ENCODE data around the gene GLYR1. TPM values are rescaled to one million over a fixed set of nuclear protein-coding genes. Genes with fewer than 3 reads are reported as not detected.

Gene GLYR1
- total and polyA plus RNA-seq, 2 donors (not counting 3 experiments of a cell fraction or from before 2014, with no cell fraction given), result 47.9 to 107 TPM

DNA sequence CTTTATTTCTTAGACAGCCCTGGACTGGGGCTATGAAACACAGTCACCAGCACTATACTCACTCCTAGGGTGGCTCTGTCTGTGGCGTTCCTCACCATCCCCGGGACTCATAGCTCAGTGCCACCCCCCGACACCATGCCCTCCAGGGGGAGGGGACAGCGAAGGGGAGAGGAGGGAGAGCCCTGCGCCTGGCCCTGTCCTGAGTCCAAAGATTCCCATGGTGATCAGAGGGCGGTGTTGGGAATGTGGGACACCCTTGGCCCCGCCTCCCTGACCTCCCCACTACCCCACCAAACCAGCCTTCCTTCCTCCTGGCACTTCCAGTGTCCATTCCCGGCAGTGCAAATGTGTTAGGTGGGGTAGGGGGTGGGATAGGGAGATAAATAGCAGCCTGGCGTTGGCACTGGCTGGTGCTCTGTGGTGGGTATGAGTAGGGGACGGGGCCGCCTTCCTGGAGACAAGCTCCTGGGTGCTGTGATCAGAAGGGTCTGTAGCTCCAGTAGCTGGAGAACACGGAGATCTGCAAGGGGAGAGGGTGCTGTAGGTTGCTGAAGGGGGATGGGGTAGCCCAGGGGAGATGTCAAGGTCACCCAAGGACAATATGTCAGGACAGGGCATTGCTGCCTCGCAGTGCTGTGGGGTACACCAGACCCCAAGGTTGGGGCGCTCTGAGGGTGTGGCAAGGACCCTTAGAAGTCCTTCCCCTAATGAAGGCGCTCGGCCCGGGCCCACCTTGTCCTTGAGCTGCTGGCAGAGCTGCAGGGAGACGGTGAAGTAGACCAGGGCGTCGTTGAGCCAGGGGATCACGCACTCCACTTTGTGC, 49.9 kb downstream of the GLYR1 start:
- no peak overlapping the region for H3K27ac ChIP-seq (ENCODE audit: insufficient read depth, low read depth, low read length)
- FAIRE-seq (no peak), DNase-seq (ENCODE audit: low read depth, low spot score) (no peak)
- no peak overlapping the region for H3K4me3 ChIP-seq (replicated peaks in 1 of 3; ENCODE audit: insufficient read depth in 1 of 3, low read depth in 1 of 3, low read length in 3 of 3)
- H3K9me3 ChIP-seq (replicated peaks; ENCODE audit: control insufficient read depth, insufficient read depth, low read length), result no peaks in the 10 kb centered on the region
- BruUV-seq (replicated peaks), result no TSS peak
- H2AFZ ChIP-seq (ENCODE audit: low read depth, low read length), result no peak overlapping the region
- no peak for TF ChIP-seq GATA2 (IDR thresholded peaks at IDR 0.05; ENCODE audit: insufficient read depth, insufficient read length, low read depth, low read length)
- no peak for TF ChIP-seq FOS (IDR thresholded peaks at IDR 0.05; ENCODE audit: borderline replicate concordance, insufficient read depth, low read length)
- TF ChIP-seq POLR2A (IDR thresholded peaks at IDR 0.05; ENCODE audit: low read depth, low read length), result no peak
- TF ChIP-seq JUN (IDR thresholded peaks at IDR 0.05; ENCODE audit: borderline replicate concordance, insufficient read depth, insufficient read length, low read depth), result no peak
- no peak for TF ChIP-seq EZH2 (IDR thresholded peaks at IDR 0.05; ENCODE audit: borderline replicate concordance, low read depth, low read length, severe bottlenecking)
- TF ChIP-seq MYC (IDR thresholded peaks at IDR 0.05; ENCODE audit: low read depth, low read length), result no peak
- TF ChIP-seq, protein P1, sequence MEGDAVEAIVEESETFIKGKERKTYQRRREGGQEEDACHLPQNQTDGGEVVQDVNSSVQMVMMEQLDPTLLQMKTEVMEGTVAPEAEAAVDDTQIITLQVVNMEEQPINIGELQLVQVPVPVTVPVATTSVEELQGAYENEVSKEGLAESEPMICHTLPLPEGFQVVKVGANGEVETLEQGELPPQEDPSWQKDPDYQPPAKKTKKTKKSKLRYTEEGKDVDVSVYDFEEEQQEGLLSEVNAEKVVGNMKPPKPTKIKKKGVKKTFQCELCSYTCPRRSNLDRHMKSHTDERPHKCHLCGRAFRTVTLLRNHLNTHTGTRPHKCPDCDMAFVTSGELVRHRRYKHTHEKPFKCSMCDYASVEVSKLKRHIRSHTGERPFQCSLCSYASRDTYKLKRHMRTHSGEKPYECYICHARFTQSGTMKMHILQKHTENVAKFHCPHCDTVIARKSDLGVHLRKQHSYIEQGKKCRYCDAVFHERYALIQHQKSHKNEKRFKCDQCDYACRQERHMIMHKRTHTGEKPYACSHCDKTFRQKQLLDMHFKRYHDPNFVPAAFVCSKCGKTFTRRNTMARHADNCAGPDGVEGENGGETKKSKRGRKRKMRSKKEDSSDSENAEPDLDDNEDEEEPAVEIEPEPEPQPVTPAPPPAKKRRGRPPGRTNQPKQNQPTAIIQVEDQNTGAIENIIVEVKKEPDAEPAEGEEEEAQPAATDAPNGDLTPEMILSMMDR (IDR thresholded peaks at IDR 0.05; ENCODE audit: extremely low read depth in 1 of 2, insufficient read depth in 1 of 2, low read depth in 1 of 2, low read length in 2 of 2), result no peak
- no peak for TF ChIP-seq POLR2AphosphoS5 (IDR thresholded peaks at IDR 0.05; ENCODE audit: insufficient read depth, low read depth, low read length)
- TF ChIP-seq, protein P2, sequence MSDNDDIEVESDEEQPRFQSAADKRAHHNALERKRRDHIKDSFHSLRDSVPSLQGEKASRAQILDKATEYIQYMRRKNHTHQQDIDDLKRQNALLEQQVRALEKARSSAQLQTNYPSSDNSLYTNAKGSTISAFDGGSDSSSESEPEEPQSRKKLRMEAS (IDR thresholded peaks at IDR 0.05; ENCODE audit: insufficient read depth, insufficient read length), result no peak
- H3K27me3 ChIP-seq (ENCODE audit: control insufficient read depth in 2 of 2, insufficient read depth in 2 of 2, low read length in 2 of 2), result no peaks in the 10 kb centered on the region
- no peaks in the 10 kb centered on the region for H4K20me1 ChIP-seq (replicated peaks; ENCODE audit: control insufficient read depth, extremely low read depth, insufficient read depth, low read length)
- dilution Hi-C loops (cut with MboI; ENCODE audit: extremely low pct_ligation_motif_present, low sequenced_read_pairs) (no loop called here), intact Hi-C loops (cut with micrococcal nuclease) (no loop called here)
- no peaks in the 10 kb centered on the region for H3K79me2 ChIP-seq (ENCODE audit: control insufficient read depth, insufficient read depth, low read length)
- no peaks in the 10 kb centered on the region for H3K36me3 ChIP-seq (ENCODE audit: control insufficient read depth in 2 of 2, extremely low read depth in 1 of 2, insufficient read depth in 2 of 2, low read length in 2 of 2)
- ChIA-PET CTCF (no interaction called here), POLR2A (no interaction called here)
- H3K9me1 ChIP-seq (replicated peaks; ENCODE audit: control insufficient read depth, extremely low read depth, insufficient read depth, low read length), result no peaks in the 10 kb centered on the region
- H3K4me1 ChIP-seq (ENCODE audit: control insufficient read depth, extremely low read depth, insufficient read depth, low read length), result peaks cover 3% of the 10 kb centered on the region
- no peak overlapping the region for H3K4me2 ChIP-seq (ENCODE audit: insufficient read depth, low read length)
- H3K9ac ChIP-seq (replicated peaks; ENCODE audit: extremely low read depth, insufficient read depth, low read length), result no peak overlapping the region

All from endothelial cell of umbilical vein (primary cell).